ENCODE results near the gene TIFAB.

DNA sequence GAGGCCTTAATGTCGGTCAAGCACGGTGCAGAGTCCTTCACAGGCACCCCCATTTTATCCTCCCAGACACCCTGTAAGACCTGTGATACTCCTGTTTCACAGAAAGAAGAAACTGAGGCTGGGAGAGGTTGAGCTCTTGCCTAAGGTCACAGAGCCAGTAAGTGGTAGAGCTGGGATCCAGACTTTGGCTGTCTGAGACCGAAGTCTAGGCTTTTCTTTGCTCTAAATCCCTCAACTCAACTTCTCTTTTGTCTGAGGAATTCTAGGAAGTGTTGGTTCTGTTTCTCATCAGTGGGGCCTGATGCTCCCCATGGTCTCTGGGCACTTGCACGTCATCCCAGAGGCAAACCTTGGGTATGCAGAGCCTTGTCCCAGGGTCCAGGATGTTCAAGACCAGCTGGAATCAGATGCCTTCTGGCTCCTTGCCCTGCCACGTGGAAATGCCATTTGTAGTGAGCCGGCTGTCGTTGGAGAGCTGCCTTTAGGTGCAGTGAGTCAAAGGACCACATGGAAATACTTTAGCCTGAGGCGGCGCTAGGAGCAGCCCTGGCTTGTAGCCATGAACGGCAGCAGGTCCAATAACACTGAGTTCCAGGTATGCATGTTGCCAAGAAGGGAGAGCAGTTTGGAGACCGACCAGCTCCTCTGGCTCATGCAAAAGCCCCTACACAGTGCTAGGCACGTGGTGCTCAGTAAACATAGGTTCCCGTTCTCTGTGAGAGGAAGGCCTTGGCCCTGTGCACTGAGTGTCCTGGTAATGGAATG lies 14.2 kb downstream of the TIFAB start:
- TF ChIP-seq, protein P1, sequence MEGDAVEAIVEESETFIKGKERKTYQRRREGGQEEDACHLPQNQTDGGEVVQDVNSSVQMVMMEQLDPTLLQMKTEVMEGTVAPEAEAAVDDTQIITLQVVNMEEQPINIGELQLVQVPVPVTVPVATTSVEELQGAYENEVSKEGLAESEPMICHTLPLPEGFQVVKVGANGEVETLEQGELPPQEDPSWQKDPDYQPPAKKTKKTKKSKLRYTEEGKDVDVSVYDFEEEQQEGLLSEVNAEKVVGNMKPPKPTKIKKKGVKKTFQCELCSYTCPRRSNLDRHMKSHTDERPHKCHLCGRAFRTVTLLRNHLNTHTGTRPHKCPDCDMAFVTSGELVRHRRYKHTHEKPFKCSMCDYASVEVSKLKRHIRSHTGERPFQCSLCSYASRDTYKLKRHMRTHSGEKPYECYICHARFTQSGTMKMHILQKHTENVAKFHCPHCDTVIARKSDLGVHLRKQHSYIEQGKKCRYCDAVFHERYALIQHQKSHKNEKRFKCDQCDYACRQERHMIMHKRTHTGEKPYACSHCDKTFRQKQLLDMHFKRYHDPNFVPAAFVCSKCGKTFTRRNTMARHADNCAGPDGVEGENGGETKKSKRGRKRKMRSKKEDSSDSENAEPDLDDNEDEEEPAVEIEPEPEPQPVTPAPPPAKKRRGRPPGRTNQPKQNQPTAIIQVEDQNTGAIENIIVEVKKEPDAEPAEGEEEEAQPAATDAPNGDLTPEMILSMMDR (IDR thresholded peaks at IDR 0.05; ENCODE audit: borderline replicate concordance, extremely low read depth, low read length, poor library complexity, severe bottlenecking), result no peak
- TF ChIP-seq EZH2 (IDR thresholded peaks at IDR 0.05; ENCODE audit: borderline replicate concordance, low read depth, low read length, severe bottlenecking), result no peak

All from DND-41 (cell line).